Naive thymus-derived CD4-positive, alpha-beta T cell (primary cell): ENCODE data around the gene POC1B. TPM values are rescaled to one million over a fixed set of nuclear protein-coding genes. Genes with fewer than 3 reads are reported as not detected.
A peak's percentile ranks its signal among the peaks of the same experiment; 100 is the strongest.

Experiments
- ATAC-seq: fragments of 150-1000 bp; cut with Tn5 transposase; 2 replicates; pipeline ENCODE4 v1.10.0; 2021; ENCODE audit warnings: mild to moderate bottlenecking, moderate library complexity
- CTCF ChIA-PET: fragments of 350-600 bp; sonication (Branson Sonifier 250); formaldehyde crosslinking; loops from one replicate; lab custom pipeline; 2021; ENCODE audit warnings: antibody characterized with exemption; lab: Charles Lee
- POLR2A ChIA-PET: fragments of 350-600 bp; sonication (Branson Sonifier 250); formaldehyde crosslinking; loops from one replicate; lab custom pipeline; 2021; ENCODE audit warnings: antibody characterized with exemption, inconsistent platforms; lab: Charles Lee
- DNase-seq, 9 donors: peaks; one replicate each; pipeline versions ENCODE4 v3.0.0 to v3.0.0-alpha.2; 2020 to 2022; ENCODE audit warnings: mixed read lengths in 1 of 9
- H3K27ac ChIP-seq: one replicate; pipeline ENCODE4 v1.7.0; 2013; ENCODE audit warnings: mild to moderate bottlenecking, low read depth, low read length, moderate library complexity
- H3K27me3 ChIP-seq, 2 donors: one replicate each; pipeline ENCODE4 v1.7.0; 2013; ENCODE audit warnings: low read length in 2 of 2, mild to moderate bottlenecking in 2 of 2, moderate library complexity in 2 of 2; ENCODE audit not compliant: control insufficient read depth in 2 of 2, insufficient read depth in 2 of 2
- H3K36me3 ChIP-seq, 3 experiments: 1 replicate in 2 of 3; 2 replicates in 1 of 3; pipeline ENCODE4 v1.7.0; 2013; ENCODE audit warnings: low read length in 3 of 3, mild to moderate bottlenecking in 3 of 3, moderate library complexity in 1 of 3; ENCODE audit not compliant: insufficient read depth in 3 of 3, control insufficient read depth in 2 of 3
- H3K4me1 ChIP-seq, 2 donors: one replicate each; pipeline ENCODE4 v1.7.0; 2013; ENCODE audit warnings: low read length in 2 of 2, mild to moderate bottlenecking in 2 of 2, moderate library complexity in 1 of 2; ENCODE audit not compliant: control insufficient read depth in 2 of 2, insufficient read depth in 2 of 2
- H3K4me3 ChIP-seq: 2 replicates; pipeline ENCODE4 v1.7.0; 2013; ENCODE audit warnings: mild to moderate bottlenecking, low read length
- H3K9me3 ChIP-seq, 3 experiments: 1 replicate in 2 of 3; 2 replicates in 1 of 3; pipeline ENCODE4 v1.7.0; 2013; ENCODE audit warnings: low read length in 3 of 3; ENCODE audit not compliant: control insufficient read depth in 2 of 3
- H3K27ac Mint-ChIP-seq, 9 donors: one replicate each; pipeline ENCODE4 v1.8.0; 2020 to 2022; ENCODE audit warnings: mixed read lengths in 9 of 9, mild to moderate bottlenecking in 8 of 9, moderate library complexity in 5 of 9, inconsistent platforms in 2 of 9
- H3K27me3 Mint-ChIP-seq, 5 donors: one replicate each; pipeline ENCODE4 v1.8.0; 2021 to 2022; ENCODE audit warnings: mixed read lengths in 5 of 5, mild to moderate bottlenecking in 1 of 5
- H3K36me3 Mint-ChIP-seq, 5 donors: one replicate each; pipeline ENCODE4 v1.8.0; 2020 to 2022; ENCODE audit warnings: mixed read lengths in 5 of 5, mild to moderate bottlenecking in 3 of 5, inconsistent platforms in 1 of 5
- H3K4me1 Mint-ChIP-seq, 7 donors: one replicate each; pipeline ENCODE4 v1.8.0; 2020 to 2022; ENCODE audit warnings: mixed read lengths in 7 of 7, mild to moderate bottlenecking in 3 of 7, inconsistent platforms in 1 of 7
- H3K4me3 Mint-ChIP-seq, 10 donors: one replicate each; pipeline ENCODE4 v1.8.0; 2020 to 2022; ENCODE audit warnings: mild to moderate bottlenecking in 10 of 10, mixed read lengths in 10 of 10, moderate library complexity in 6 of 10, inconsistent platforms in 2 of 10
- H3K9me3 Mint-ChIP-seq, 11 donors: one replicate each; pipeline ENCODE4 v1.8.0; 2020 to 2022; ENCODE audit warnings: mixed read lengths in 11 of 11, mild to moderate bottlenecking in 4 of 11, inconsistent platforms in 1 of 11, moderate library complexity in 1 of 11
- intact Hi-C, 2 donors: fragments of 100-400 bp; cut with micrococcal nuclease; formaldehyde crosslinking; loops; one replicate each; pipeline ENCODE4 v1.15.1; 2023
- polyA plus RNA-seq, 2 donors: library from polyadenylated mRNA; unstranded; fragments of 300-500 nt; fragmentation: Illumina TruSeq; gene quantifications; one replicate each; pipeline ENCODE4 v1.2.3, GENCODE V29; 2021
- total RNA-seq, 6 experiments: library from RNA in 5 of 6; stranded (reverse) in 5 of 6; gene quantifications; 1 replicate in 5 of 6; 2 replicates in 1 of 6; pipeline ENCODE4 v1.2.3 and lab custom pipeline; 2021 to 2026

The POC1B gene
- total and polyA plus RNA-seq, 7 experiments from 2014 or later = 19.4 to 38.7 (median 23.4) TPM

GRCh38 chr12:89376202-89376529, 149.7 kb downstream of the POC1B start:
- DNase-seq (no peak), ATAC-seq (no peak)
- no peak overlapping the region for H3K27ac ChIP-seq
- ChIA-PET CTCF (no interaction called here), POLR2A (no interaction called here)
- no peaks in the 10 kb centered on the region for H3K36me3 ChIP-seq
- peak overlapping the region in 1 of 10 donors; percentile 29 for H3K4me3 Mint-ChIP-seq
- no peaks in the 10 kb centered on the region for H3K27me3 Mint-ChIP-seq
- no peak overlapping the region for H3K4me3 ChIP-seq
- H3K27me3 ChIP-seq = no peaks in the 10 kb centered on the region
- H3K27ac Mint-ChIP-seq = peak overlapping the region in 1 of 9 donors; percentile 59
- peaks cover 0 to 2% (median 0%) of the 10 kb centered on the region in 11 donors for H3K9me3 Mint-ChIP-seq
- peaks cover 0 to 12% of the 10 kb centered on the region in 2 donors for H3K4me1 ChIP-seq
- no peaks in the 10 kb centered on the region for H3K9me3 ChIP-seq
- peaks cover 0 to 41% (median 0%) of the 10 kb centered on the region in 7 donors for H3K4me1 Mint-ChIP-seq
- intact Hi-C loops = no loop called here
- peaks cover 0 to 13% (median 0%) of the 10 kb centered on the region in 5 donors for H3K36me3 Mint-ChIP-seq

GRCh38 chr12:89373763-89374572, 151.9 kb downstream of the POC1B start:
- intact Hi-C loops = no loop called here
- POLR2A ChIA-PET = no interaction called here

GRCh38 chr12:89372584-89373370, 153.1 kb downstream of the POC1B start:
- H3K36me3 ChIP-seq = no peaks in the 10 kb centered on the region
- Mint-ChIP-seq H3K36me3 (peaks cover 0 to 17% (median 0%) of the 10 kb centered on the region in 5 donors), H3K27me3 (no peaks in the 10 kb centered on the region), H3K9me3 (peaks cover 0 to 2% (median 0%) of the 10 kb centered on the region in 11 donors), H3K4me3 (no peak overlapping the region), H3K27ac (peak overlapping the region in 1 of 9 donors; percentile 13), H3K4me1 (peaks cover 0 to 45% (median 4%) of the 10 kb centered on the region in 7 donors)
- POLR2A ChIA-PET = no interaction called here
- DNase-seq = no peak
- H3K9me3 ChIP-seq = no peaks in the 10 kb centered on the region
- H3K27ac ChIP-seq = no peak overlapping the region
- peaks cover 0 to 12% of the 10 kb centered on the region in 2 donors for H3K4me1 ChIP-seq
- H3K4me3 ChIP-seq = no peak overlapping the region
- intact Hi-C loops = no loop called here
- no peak for ATAC-seq
- H3K27me3 ChIP-seq = no peaks in the 10 kb centered on the region
- CTCF ChIA-PET = no interaction called here

More at GRCh38 chr12:89373763-89374572, 151.9 kb downstream of the POC1B start:
- CTCF ChIA-PET = no interaction called here
- Histone ChIP-seq H3K9me3 (no peaks in the 10 kb centered on the region), H3K36me3 (no peaks in the 10 kb centered on the region), H3K4me3 (no peak overlapping the region), H3K4me1 (peaks cover 0 to 12% of the 10 kb centered on the region in 2 donors), H3K27me3 (no peaks in the 10 kb centered on the region), H3K27ac (no peak overlapping the region)
- no peak overlapping the region for H3K27ac Mint-ChIP-seq
- H3K27me3 Mint-ChIP-seq = no peaks in the 10 kb centered on the region
- DNase-seq = no peak
- peaks cover 0 to 46% (median 4%) of the 10 kb centered on the region in 7 donors for H3K4me1 Mint-ChIP-seq
- ATAC-seq = no peak
- peaks cover 0 to 2% (median 0%) of the 10 kb centered on the region in 11 donors for H3K9me3 Mint-ChIP-seq
- peaks cover 0 to 13% (median 0%) of the 10 kb centered on the region in 5 donors for H3K36me3 Mint-ChIP-seq
- H3K4me3 Mint-ChIP-seq = no peak overlapping the region

GRCh38 chr12:89370850-89371249, 155.0 kb downstream of the POC1B start:
- peaks cover 0 to 4% of the 10 kb centered on the region in 2 donors for H3K4me1 ChIP-seq
- no peak overlapping the region for H3K4me3 Mint-ChIP-seq
- H3K27ac Mint-ChIP-seq = no peak overlapping the region
- H3K27me3 ChIP-seq = no peaks in the 10 kb centered on the region
- POLR2A ChIA-PET = no interaction called here
- ATAC-seq (no peak), DNase-seq (no peak)
- peaks cover 0 to 36% (median 4%) of the 10 kb centered on the region in 7 donors for H3K4me1 Mint-ChIP-seq
- CTCF ChIA-PET = no interaction called here
- no peaks in the 10 kb centered on the region for H3K9me3 Mint-ChIP-seq
- H3K27ac ChIP-seq = no peak overlapping the region
- intact Hi-C loops = no loop called here
- H3K36me3 ChIP-seq = no peaks in the 10 kb centered on the region
- H3K36me3 Mint-ChIP-seq = peaks cover 0 to 8% (median 0%) of the 10 kb centered on the region in 5 donors
- H3K9me3 ChIP-seq = no peaks in the 10 kb centered on the region
- H3K4me3 ChIP-seq = no peak overlapping the region
- H3K27me3 Mint-ChIP-seq = no peaks in the 10 kb centered on the region

GRCh38 chr12:89370421-89370831, 155.4 kb downstream of the POC1B start:
- H3K27me3 Mint-ChIP-seq = no peaks in the 10 kb centered on the region
- Histone ChIP-seq H3K4me1 (no peaks in the 10 kb centered on the region), H3K36me3 (no peaks in the 10 kb centered on the region), H3K4me3 (no peak overlapping the region), H3K27ac (no peak overlapping the region), H3K27me3 (no peaks in the 10 kb centered on the region), H3K9me3 (no peaks in the 10 kb centered on the region)
- H3K4me3 Mint-ChIP-seq = no peak overlapping the region
- no peaks in the 10 kb centered on the region for H3K9me3 Mint-ChIP-seq
- ChIA-PET POLR2A (no interaction called here), CTCF (no interaction called here)
- peaks cover 0 to 31% (median 3%) of the 10 kb centered on the region in 7 donors for H3K4me1 Mint-ChIP-seq
- intact Hi-C loops = no loop called here
- no peak overlapping the region for H3K27ac Mint-ChIP-seq
- peaks cover 0 to 4% (median 0%) of the 10 kb centered on the region in 5 donors for H3K36me3 Mint-ChIP-seq
- no peak for ATAC-seq
- DNase-seq = no peak
